Body of pancreas (tissue), 4 donors: ENCODE results near the gene PATZ1. TPM values are rescaled to one million over a fixed set of nuclear protein-coding genes. Genes with fewer than 3 reads are reported as not detected.
"Not testable (repeated sequence)": the region's sequence is repeated elsewhere in the genome, so short reads cannot be mapped to it uniquely, and the experiment has no call there.

Experiments used
- ATAC-seq: fragments of 150-250 bp; one replicate; pipeline ENCODE4 v1.9.1; 2016
- DNase-seq, 4 donors: peaks; one replicate each; pipeline ENCODE4 v3.0.0-alpha.2; 2019
- H3K27ac ChIP-seq, 4 donors: fragments of 200-600 bp; sonication (generic); 1 replicate in 3 of 4; 2 replicates in 1 of 4; pipeline versions ENCODE4 v1.5.1 to v1.6.1; 2016 to 2019; ENCODE audit warnings: mild to moderate bottlenecking in 1 of 4, mixed read lengths in 1 of 4, moderate library complexity in 1 of 4
- H3K27me3 ChIP-seq, 2 donors: fragments of 200-600 bp; sonication (generic); one replicate each; pipeline ENCODE4 v1.6.0; 2016; ENCODE audit warnings: mild to moderate bottlenecking in 1 of 2
- H3K36me3 ChIP-seq, 2 donors: fragments of 200-600 bp; sonication (generic); replicated peaks in 1 of 2; 2 replicates each; pipeline ENCODE4 v1.5.1; 2016; ENCODE audit warnings: low read depth in 2 of 2; ENCODE audit not compliant: insufficient read depth in 1 of 2
- H3K4me1 ChIP-seq: fragments of 200-600 bp; sonication (generic); one replicate; pipeline ENCODE4 v1.6.0; 2016
- H3K4me3 ChIP-seq, 2 donors: fragments of 200-600 bp; sonication (generic); 1 replicate in 1 of 2; 2 replicates in 1 of 2; pipeline ENCODE4 v1.5.1; 2016 to 2019
- H3K9me3 ChIP-seq, 3 donors: fragments of 200-600 bp; sonication (generic); 1 replicate in 2 of 3; 2 replicates in 1 of 3; pipeline ENCODE4 v1.5.1; 2016
- POLR2A ChIP-seq, 3 donors: fragments of 450-650 bp; IDR thresholded peaks; one replicate each; pipeline ENCODE4 v1.6.1; 2016; ENCODE audit warnings: antibody characterized with exemption in 3 of 3, mild to moderate bottlenecking in 2 of 3
- WGBS, 2 donors: methylation state at CpG; one replicate each; pipeline ENCODE4 v1.1.5; 2017; 5-methylcytosine and 5-hydroxymethylcytosine counted together
- intact Hi-C: fragments of 100-400 bp; cut with DNase I; formaldehyde crosslinking; loops from one replicate; pipeline ENCODE4 v1.15.1; 2023
- total RNA-seq, 2 donors: library from RNA; depleted of rRNA; stranded (reverse); fragments of >200 nt; gene quantifications; one replicate each; pipeline ENCODE4 v1.1.0, GENCODE V29; 2016
- TF ChIP-seq, protein P1 (sequence below), 7 experiments: fragments of 450-650 bp in 4 of 7; fragments of 200-600 bp in 3 of 7; sonication (generic) in 3 of 7; IDR thresholded peaks; one replicate each; pipeline ENCODE4 v1.5.1; 2016 to 2019; ENCODE audit warnings: antibody characterized with exemption in 7 of 7

The PATZ1 gene
- total RNA-seq, 2 donors from 2014 or later: 24.1 to 25.1 TPM

DNA sequence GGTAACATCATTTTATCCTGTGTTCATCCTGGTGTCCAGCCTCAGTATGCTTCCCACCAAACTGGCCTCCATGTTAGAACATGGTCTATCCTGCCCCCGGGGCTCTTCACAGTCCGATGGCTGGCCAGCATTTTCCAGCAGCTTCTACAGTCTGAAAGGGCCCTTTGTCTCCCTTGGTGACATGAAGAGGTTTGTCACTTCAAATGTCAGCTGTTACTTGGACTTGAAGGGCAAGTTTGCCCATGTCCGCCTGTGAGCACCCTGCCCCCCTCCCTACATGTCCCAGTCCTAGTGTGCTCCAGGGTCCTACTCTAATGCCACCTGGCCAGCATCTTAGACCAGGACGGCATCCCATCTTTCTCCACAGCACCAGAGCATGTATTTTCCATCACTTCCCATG, 24.7 kb downstream of the PATZ1 start:
- intact Hi-C loops: no loop called here
- H3K27me3 ChIP-seq: no peaks in the 10 kb centered on the region
- no peaks in the 10 kb centered on the region for H3K9me3 ChIP-seq
- H3K36me3 ChIP-seq: peaks cover 0 to 2% of the 10 kb centered on the region in 2 donors
- 64 to 71% methylated on average over 4 of the region's 4 CpGs for WGBS, 2 donors
- DNase-seq: no peak
- TF ChIP-seq, protein P1, sequence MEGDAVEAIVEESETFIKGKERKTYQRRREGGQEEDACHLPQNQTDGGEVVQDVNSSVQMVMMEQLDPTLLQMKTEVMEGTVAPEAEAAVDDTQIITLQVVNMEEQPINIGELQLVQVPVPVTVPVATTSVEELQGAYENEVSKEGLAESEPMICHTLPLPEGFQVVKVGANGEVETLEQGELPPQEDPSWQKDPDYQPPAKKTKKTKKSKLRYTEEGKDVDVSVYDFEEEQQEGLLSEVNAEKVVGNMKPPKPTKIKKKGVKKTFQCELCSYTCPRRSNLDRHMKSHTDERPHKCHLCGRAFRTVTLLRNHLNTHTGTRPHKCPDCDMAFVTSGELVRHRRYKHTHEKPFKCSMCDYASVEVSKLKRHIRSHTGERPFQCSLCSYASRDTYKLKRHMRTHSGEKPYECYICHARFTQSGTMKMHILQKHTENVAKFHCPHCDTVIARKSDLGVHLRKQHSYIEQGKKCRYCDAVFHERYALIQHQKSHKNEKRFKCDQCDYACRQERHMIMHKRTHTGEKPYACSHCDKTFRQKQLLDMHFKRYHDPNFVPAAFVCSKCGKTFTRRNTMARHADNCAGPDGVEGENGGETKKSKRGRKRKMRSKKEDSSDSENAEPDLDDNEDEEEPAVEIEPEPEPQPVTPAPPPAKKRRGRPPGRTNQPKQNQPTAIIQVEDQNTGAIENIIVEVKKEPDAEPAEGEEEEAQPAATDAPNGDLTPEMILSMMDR (IDR thresholded peaks at IDR 0.05): no peak
- no peak for TF ChIP-seq POLR2A (IDR thresholded peaks at IDR 0.05)
- no peaks in the 10 kb centered on the region for H3K4me1 ChIP-seq
- no peak overlapping the region for H3K4me3 ChIP-seq
- ATAC-seq: no peak
- H3K27ac ChIP-seq: no peak overlapping the region

DNA sequence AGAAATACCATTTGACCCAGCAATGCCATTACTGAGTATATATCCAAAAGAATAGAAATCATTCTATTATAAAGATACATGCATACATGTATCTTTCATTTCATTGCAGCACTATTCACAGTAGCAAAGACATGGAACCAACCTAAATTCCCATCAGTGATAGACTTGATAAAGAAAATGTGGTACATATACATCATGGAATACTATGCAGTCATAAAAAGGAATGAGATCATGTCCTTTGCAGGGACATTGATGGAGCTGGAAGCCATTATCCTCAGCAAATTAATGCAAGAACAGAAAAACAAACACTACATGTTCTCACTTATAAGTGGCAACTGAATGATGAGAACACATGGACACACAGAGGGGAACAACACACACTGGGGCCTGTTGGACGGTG, 31.9 kb downstream of the PATZ1 start:
- ATAC-seq, H3K27me3 ChIP-seq, H3K9me3 ChIP-seq, DNase-seq, H3K36me3 ChIP-seq, intact Hi-C loops, H3K4me3 ChIP-seq: not testable (repeated sequence)
- WGBS, 2 donors: 85 to 86% methylated on average over 1 of the region's 1 CpG
- Histone ChIP-seq H3K27ac (peak overlapping the region in 3 of 4 donors; percentile 77 to 84 (median 83)), H3K4me1 (peaks cover 15% of the 10 kb centered on the region)

DNA sequence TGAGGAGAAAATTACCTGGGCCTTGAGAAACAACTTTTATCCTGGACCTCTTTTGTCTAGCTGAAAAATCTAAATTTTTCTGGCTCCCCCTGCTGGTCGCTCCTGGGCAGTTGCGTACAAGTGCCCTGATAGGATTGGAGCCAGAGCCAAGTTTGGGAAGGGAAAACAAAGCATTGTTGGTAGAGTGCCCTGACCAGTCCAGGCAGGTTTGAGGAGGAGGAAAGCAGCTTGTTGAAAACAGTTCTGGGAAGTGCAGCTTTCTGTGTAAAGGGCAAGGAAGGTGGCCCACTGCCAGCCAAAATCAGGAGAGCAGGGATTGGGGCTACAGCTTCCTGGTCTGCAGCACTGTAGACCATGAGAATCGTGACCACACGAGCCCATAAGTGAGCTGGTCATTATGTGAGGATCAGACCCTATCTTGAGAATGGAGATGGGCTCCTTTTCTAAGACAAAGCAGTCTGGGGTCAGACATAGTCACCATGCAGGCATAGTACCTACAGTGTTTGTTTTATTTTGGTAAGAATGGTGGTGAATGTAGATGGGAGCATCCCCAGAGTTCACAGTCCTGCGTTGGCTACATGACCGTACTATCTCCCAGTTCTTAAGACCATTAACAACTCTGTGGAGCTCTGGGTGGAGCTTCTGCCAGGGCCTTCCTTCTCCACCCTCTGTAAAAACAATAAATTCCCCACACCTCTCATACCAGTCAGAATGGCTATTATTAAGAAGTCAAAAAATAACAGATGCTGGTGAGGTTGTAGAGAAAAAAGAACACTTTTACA, 32.6 kb downstream of the PATZ1 start:
- Histone ChIP-seq H3K9me3 (no peaks in the 10 kb centered on the region), H3K27me3 (no peaks in the 10 kb centered on the region), H3K4me3 (no peak overlapping the region), H3K36me3 (no peaks in the 10 kb centered on the region), H3K4me1 (peaks cover 15% of the 10 kb centered on the region), H3K27ac (peak overlapping the region; percentile 53 to 84 (median 80))
- TF ChIP-seq POLR2A (IDR thresholded peaks at IDR 0.05): peak in 2 of 3 donors; percentile 27 to 41
- TF ChIP-seq, protein P1 (IDR thresholded peaks at IDR 0.05): peak; percentile 78 to 96 (median 91)
- intact Hi-C loops: no loop called here
- 26 to 27% methylated on average over 6 of the region's 6 CpGs for WGBS, 2 donors
- ATAC-seq (peak; percentile 99), DNase-seq (peak; percentile 88 to 93 (median 91))

DNA sequence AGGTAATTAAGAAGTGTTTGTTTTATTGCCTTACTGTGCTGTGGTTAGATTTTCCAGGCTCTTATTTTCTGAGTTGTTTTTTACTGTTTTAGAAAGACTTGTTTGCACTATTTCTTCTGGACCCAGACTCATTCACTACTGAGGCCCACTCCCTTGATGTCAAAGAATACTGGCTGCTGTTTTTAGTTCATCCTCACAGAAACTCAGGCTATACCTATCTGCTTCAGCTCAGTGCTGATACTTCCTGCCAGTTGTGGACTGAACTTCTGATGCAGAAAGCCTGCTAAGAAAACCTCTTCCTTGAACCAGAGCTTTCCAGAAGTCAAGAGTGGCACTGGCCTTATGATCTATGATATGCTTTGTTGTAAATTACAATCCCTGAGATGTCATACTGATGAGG, 38.0 kb downstream of the PATZ1 start:
- H3K4me1 ChIP-seq: peaks cover 4% of the 10 kb centered on the region
- no peak for DNase-seq
- no peaks in the 10 kb centered on the region for H3K9me3 ChIP-seq
- intact Hi-C loops: no loop called here
- no peak overlapping the region for H3K4me3 ChIP-seq
- H3K36me3 ChIP-seq: no peaks in the 10 kb centered on the region
- ATAC-seq: no peak
- TF ChIP-seq, protein P1 (IDR thresholded peaks at IDR 0.05): no peak
- TF ChIP-seq POLR2A (IDR thresholded peaks at IDR 0.05): no peak
- no peak overlapping the region for H3K27ac ChIP-seq
- no peaks in the 10 kb centered on the region for H3K27me3 ChIP-seq

DNA sequence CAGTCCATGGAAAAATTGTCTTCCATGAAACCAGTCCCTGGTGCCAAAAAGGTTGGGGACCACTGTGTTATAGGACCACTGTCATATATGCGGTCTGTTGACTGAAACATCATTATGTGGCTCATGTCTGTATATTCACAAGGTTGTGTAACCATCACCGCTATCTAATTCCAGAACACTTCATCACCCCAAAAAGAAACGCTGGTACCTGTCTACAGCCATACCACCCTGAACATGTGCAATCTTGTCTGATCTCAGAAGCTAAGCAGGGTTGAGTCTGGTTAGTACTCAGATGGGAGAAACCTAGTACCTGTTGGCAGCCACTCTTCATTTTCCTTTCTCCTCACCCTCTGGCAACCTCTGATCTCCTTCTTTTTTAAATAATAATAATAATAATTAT, 41.0 kb downstream of the PATZ1 start:
- DNase-seq: no peak
- no peak for ATAC-seq
- WGBS, 2 donors: 77 to 86% methylated on average over 3 of the region's 3 CpGs
- H3K36me3 ChIP-seq: no peaks in the 10 kb centered on the region
- intact Hi-C loops: no loop called here
- no peaks in the 10 kb centered on the region for H3K9me3 ChIP-seq
- H3K4me3 ChIP-seq: no peak overlapping the region
- no peak for TF ChIP-seq POLR2A (IDR thresholded peaks at IDR 0.05)
- TF ChIP-seq, protein P1 (IDR thresholded peaks at IDR 0.05): no peak
- H3K4me1 ChIP-seq: no peaks in the 10 kb centered on the region
- no peaks in the 10 kb centered on the region for H3K27me3 ChIP-seq
- no peak overlapping the region for H3K27ac ChIP-seq
